Gastroesophageal sphincter (tissue), 3 donors: Measurements from ENCODE around the gene ST8SIA6.

Source experiments
- CTCF ChIP-seq, 4 experiments: fragments of 200-600 bp in 2 of 4; fragments of 450-650 bp in 2 of 4; sonication (generic) in 1 of 4; IDR thresholded peaks; one replicate each; pipeline ENCODE4 v1.5.1; 2017 to 2019; ENCODE audit warnings: antibody characterized with exemption in 4 of 4, mild to moderate bottlenecking in 2 of 4, moderate library complexity in 2 of 4
- EP300 ChIP-seq: sonication (generic); formaldehyde crosslinking; IDR thresholded peaks from one replicate; pipeline ENCODE4 v1.6.1; 2017; ENCODE audit warnings: antibody characterized with exemption, mild to moderate bottlenecking
- POLR2A ChIP-seq, 2 donors: fragments of 450-650 bp; IDR thresholded peaks; one replicate each; pipeline ENCODE4 v1.6.1; 2017; ENCODE audit warnings: antibody characterized with exemption in 2 of 2, mild to moderate bottlenecking in 2 of 2, moderate library complexity in 1 of 2

- TF ChIP-seq CTCF (IDR thresholded peaks at IDR 0.05) (no peak), POLR2A (IDR thresholded peaks at IDR 0.05) (no peak), EP300 (no peak)
Observed at GRCh38 chr10:17343118-17343517, 111.3 kb downstream of the ST8SIA6 start.
